RKO (cell line): ENCODE measurements around the gene RNF169.

ENCODE experiments used
- DNase-seq: peaks from one replicate; pipeline ENCODE4 v3.0.0-alpha.2; 2016; ENCODE audit warnings: low spot score

RNF169 gene

GRCh38 chr11:74748211-74749126, at the start of gene RNF169:
RNF169 (plus strand) TSS chr11:74748849; CDS start chr11:74748881, 32 bp downstream.
- DNase-seq: peak; percentile 98

DNA sequence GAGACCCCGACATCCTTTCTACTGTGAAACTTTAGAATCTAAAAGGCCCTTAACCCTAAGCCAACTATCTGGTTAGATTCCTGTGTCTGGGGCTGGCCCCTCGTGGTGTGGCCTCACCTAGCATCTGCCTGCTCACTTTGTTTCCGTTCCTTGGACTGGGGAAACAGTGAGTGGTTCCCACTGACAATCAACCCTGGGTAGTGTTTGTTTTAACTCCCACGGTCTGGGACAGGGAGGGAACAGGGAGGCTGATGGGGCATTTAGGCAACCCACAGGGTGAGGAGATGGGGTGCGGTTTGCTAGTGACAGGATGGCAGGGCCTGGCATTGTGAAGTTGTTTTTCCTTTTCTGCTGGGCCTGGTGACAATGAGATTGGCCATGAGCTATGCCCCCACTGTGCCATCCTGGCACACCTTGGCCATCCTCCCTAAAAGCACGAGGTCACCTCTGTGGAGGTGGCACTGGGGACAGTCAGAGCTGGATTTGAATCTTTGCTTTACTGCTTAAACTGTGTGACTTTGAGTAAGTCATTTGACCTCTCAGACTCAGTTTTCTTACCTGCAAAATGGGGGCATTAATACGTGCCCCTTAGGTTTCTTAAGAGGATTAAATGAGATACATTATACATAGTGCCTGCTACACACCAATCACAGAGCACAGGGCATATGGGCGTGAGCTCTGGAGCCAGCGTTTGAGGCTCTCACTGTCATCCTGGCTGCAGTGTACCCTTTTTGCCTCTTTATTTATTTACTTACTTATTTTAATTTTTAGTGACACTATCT, 48.8 kb upstream of the RNF169 start:
- no peak for DNase-seq

DNA sequence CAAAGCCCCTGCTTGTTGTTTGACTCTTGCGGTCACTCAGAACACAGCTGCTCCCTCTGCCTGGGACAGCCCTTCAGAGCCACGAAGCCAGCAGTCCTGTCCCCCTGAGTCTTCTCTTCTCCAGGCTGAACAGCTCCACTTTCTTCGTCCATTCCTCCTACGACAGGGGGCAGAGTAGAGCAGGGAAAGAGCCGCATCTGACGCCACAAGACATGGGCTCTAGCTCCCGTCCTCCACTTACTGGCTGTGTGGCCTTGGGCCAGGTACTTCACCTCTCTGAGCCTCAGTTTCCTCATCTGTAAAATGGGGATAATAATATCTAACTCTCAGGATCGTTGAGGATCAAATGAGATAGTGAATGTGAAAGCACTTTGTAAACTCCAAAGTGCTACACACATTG, 47.3 kb upstream of the RNF169 start:
- DNase-seq: no peak

- peak; percentile 69 for DNase-seq
Measured at GRCh38 chr11:74702383-74703007, 46.2 kb upstream of the RNF169 start.

- no peak for DNase-seq
Measured at GRCh38 chr11:74703211-74703610, 45.4 kb upstream of the RNF169 start.

- DNase-seq: no peak
Measured at GRCh38 chr11:74707182-74707581, 41.5 kb upstream of the RNF169 start.

DNA sequence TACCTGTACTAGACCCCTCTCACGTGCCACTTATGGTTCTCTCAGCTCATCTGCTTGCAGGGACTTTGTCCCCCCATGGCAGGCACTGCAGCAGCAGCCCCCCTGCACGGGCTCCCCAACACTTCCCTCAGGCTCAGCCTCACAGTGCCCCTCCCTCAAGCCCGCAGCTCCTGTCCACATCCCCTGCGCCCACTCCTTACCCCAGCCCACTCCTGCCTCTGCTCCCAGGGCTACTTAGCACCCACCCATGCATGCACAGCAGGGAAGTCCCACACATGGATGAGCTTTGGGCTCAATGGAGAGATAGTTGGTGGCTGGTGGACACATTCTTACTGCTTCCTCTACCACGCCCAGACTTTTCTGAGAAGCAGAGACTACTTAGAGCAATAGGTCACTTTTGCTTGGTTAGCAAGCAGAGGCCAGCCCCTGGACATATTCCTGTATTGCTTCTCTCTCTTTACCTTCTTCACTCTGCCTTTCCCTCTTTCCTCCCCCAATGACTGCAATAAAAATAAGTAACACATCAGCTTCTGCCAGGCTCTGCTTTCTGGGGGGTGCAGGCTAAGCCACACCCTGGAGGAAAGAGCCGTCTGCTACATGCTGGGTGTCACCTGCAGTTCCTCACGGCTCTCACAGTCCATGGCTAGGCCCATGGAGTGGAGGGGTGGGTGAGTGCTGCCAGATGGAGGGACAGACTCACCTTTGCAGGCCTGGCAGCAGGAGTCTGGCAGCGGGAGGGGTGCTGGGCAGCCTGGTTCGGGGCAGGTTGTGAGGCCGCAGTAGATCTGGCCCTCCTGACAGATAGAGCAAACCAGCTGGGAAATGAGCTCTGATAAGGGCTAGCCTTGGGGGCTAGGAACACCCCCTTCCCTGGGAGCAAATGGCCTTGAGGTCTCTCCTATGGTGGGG, 40.8 kb upstream of the RNF169 start:
- DNase-seq: no peak

GRCh38 chr11:74709175-74709574, 39.5 kb upstream of the RNF169 start:
- DNase-seq: no peak

DNA sequence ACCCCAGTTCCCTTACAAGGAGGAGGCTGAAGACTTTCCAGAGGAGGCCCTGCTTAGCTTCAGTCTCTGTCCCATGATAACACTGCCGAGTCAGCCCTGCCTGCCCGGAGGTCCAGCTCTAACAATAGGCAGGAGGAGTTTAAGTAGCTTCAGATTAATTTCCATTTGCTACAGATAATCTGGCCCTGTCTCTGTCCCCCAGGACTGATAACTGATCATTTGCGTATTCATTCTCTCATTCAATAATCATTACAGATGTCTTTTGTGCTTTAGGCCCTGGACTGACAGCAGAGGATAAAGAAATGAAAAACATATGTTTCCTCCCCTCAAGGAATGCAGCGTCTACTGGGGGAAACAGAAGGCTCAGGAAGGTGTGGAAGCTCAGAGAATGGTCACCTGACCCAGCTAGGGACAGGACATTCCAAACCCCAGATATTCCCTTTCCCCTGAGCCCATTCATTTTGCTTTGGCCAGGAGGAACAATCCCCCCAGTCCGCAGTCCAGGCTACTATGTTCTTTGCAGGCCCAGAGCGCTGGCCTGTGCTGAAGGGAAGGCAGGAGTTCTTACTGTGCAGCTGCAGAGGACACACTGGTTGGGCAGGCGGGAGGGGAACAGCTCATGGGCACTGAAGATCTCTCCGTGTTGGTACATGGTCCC, 38.2 kb upstream of the RNF169 start:
- DNase-seq: no peak

- DNase-seq: no peak
Measured at GRCh38 chr11:74713686-74714085, 35.0 kb upstream of the RNF169 start.

DNA sequence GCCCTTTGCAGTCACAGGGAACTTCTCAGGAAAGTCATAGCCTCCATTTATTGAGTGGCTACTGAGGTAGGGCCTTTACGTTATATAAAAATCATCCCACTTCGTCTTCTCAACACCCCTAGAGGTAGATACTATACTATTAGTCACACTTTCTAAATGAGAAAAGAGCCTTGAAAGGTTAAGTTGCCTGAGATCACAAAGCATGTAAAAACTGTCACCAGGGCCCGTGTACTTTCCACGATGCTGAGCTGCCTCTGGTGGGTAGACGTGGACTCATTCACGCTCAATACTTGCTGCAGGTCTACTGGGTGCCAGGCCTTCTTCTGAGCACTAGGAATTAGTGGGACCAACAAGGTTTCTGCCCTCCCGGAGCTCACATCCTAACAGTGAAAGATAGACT, 33.7 kb upstream of the RNF169 start:
- no peak for DNase-seq

- no peak for DNase-seq
Measured at GRCh38 chr11:74717221-74717969, 31.3 kb upstream of the RNF169 start.

DNA sequence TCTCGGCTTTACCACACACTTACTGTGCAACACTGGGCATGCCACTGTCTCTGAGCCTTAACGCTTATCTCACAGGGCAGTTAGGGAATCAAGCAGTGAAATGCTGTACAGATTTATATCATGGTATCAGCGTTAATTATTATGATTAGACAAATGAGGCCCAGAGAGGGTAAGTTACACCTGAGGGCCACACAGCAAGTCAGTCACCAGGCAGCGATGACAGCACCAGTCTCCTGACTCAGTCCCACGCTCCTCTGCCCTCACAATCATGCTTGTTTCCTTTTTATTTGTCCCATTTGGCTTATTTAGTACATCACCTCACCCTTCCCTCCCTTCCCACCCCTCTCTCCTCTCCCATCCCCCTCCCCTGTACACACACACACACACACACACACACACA, 29.6 kb upstream of the RNF169 start:
- no peak for DNase-seq

GRCh38 chr11:74720596-74721478, 27.8 kb upstream of the RNF169 start:
- DNase-seq: no peak

- no peak for DNase-seq
Measured at GRCh38 chr11:74721479-74721835, 27.2 kb upstream of the RNF169 start.

DNA sequence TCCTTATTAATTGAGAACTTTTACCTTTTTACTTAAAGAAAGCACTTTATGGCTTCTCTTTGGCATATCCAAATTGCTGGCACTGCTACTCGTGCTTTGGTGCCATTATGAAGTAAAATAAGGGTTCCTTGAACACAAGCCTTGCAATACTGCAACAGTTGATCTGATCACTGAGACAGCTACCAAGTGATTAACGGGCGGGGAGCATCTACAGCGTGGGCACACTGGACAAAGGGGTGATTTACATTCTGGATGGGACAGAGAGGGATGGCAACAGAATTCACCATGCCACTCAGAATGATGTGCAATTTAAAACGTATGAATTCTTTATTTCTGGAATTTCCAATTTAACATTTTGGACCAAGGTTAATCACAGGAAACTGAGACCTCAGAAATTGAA, 25.1 kb upstream of the RNF169 start:
- no peak for DNase-seq

DNA sequence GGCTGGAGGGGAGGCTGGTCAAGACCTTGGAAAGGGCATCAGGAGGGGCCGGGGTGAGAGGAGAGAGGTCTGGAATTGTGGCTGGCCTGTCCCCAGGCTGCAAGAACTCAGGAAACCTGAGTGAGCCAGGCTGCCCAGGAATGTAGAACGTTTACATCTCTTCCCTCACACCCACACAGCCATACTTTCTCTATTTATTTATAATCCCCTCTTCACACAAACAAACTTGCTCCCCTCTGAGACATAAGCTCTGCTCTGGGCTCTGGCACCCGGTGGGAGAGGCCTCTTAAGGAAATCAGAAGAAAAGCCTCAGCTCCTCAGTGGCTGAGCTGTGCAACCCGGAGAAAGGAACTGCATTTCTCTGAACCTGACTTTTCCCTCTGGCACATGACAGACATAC, 22.9 kb upstream of the RNF169 start:
- DNase-seq: no peak

GRCh38 chr11:74726547-74727182, 22.0 kb upstream of the RNF169 start:
- DNase-seq: peak; percentile 76

- no peak for DNase-seq
Measured at GRCh38 chr11:74729397-74729796, 19.3 kb upstream of the RNF169 start.
